Keratinocyte (primary cell): Measurements from ENCODE around the gene OFD1. TPM values are rescaled to one million over a fixed set of nuclear protein-coding genes. Genes with fewer than 3 reads are reported as not detected.
A peak's percentile ranks its signal among the peaks of the same experiment; 100 is the strongest.

Source experiments
- DNase-seq: peaks from one replicate; pipeline ENCODE4 v3.0.0-alpha.2; 2011; ENCODE audit warnings: low read depth, missing footprints, low spot score
- FAIRE-seq: peaks from 2 replicates; lab custom pipeline; 2011; peaks lifted over from hg19 to GRCh38; lab: Jason Lieb, UNC
- H2AFZ ChIP-seq: 2 replicates; pipeline ENCODE4 v1.6.0; 2012; ENCODE audit warnings: low read length, control low read depth, inconsistent platforms; ENCODE audit not compliant: control insufficient read depth
- H3K27ac ChIP-seq: 2 replicates; pipeline ENCODE4 v1.5.1; 2011; ENCODE audit warnings: low read length; ENCODE audit not compliant: control insufficient read depth, insufficient read depth
- H3K27me3 ChIP-seq: 3 replicates; pipeline ENCODE4 v1.6.0; 2011; ENCODE audit warnings: low read length; ENCODE audit not compliant: control insufficient read depth, insufficient read depth; ENCODE audit errors: extremely low read depth
- H3K36me3 ChIP-seq, 2 experiments: 2 replicates in 1 of 2; 3 replicates in 1 of 2; pipeline ENCODE4 v1.5.1; 2011; ENCODE audit warnings: low read length in 2 of 2, mild to moderate bottlenecking in 1 of 2; ENCODE audit not compliant: control insufficient read depth in 2 of 2, insufficient read depth in 2 of 2; ENCODE audit errors: extremely low read depth in 1 of 2
- H3K4me1 ChIP-seq: 3 replicates; pipeline ENCODE4 v1.5.1; 2011; ENCODE audit warnings: low read length; ENCODE audit not compliant: control insufficient read depth, insufficient read depth; ENCODE audit errors: extremely low read depth
- H3K4me2 ChIP-seq: 3 replicates; pipeline ENCODE4 v1.6.0; 2011; ENCODE audit warnings: low read depth, low read length; ENCODE audit not compliant: control insufficient read depth, insufficient read depth; ENCODE audit errors: extremely low read depth
- H3K4me3 ChIP-seq, 3 experiments: fragments of 200-600 bp in 1 of 3; sonication (generic) in 1 of 3; 2 replicates in 2 of 3; 3 replicates in 1 of 3; pipeline ENCODE4 v1.5.1; 2011 to 2016; ENCODE audit warnings: low read length in 3 of 3, mild to moderate bottlenecking in 3 of 3, control low read depth in 2 of 3, inconsistent platforms in 1 of 3, low read depth in 1 of 3, mixed read lengths in 1 of 3, mixed run types in 1 of 3, moderate library complexity in 1 of 3; ENCODE audit not compliant: control insufficient read depth in 2 of 3, insufficient read depth in 2 of 3; ENCODE audit errors: extremely low read depth in 1 of 3
- H3K79me2 ChIP-seq: 2 replicates; pipeline ENCODE4 v1.6.0; 2012; ENCODE audit warnings: low read length; ENCODE audit not compliant: control insufficient read depth, insufficient read depth
- H3K9ac ChIP-seq: 3 replicates; pipeline ENCODE4 v1.6.0; 2011; ENCODE audit warnings: low read length; ENCODE audit not compliant: control insufficient read depth, insufficient read depth; ENCODE audit errors: extremely low read depth
- H3K9me1 ChIP-seq: 3 replicates; pipeline ENCODE4 v1.6.0; 2011; ENCODE audit warnings: low read length; ENCODE audit not compliant: control insufficient read depth, insufficient read depth; ENCODE audit errors: extremely low read depth
- H3K9me3 ChIP-seq: 2 replicates; pipeline ENCODE4 v1.5.1; 2012; ENCODE audit warnings: low read depth, low read length; ENCODE audit not compliant: control insufficient read depth
- H4K20me1 ChIP-seq: 3 replicates; pipeline ENCODE4 v1.6.0; 2011; ENCODE audit warnings: low read length; ENCODE audit not compliant: control insufficient read depth, insufficient read depth; ENCODE audit errors: extremely low read depth
- CTCF ChIP-seq, 3 experiments: IDR thresholded peaks in 1 of 3; conservative IDR thresholded peaks in 1 of 3; optimal IDR thresholded peaks in 1 of 3; 2 replicates in 2 of 3; 3 replicates in 1 of 3; pipeline versions ENCODE3 to v1.5.1; 2011; ENCODE audit warnings: low read length in 3 of 3, mild to moderate bottlenecking in 3 of 3, moderate library complexity in 2 of 3, control low read depth in 1 of 3, inconsistent platforms in 1 of 3; ENCODE audit not compliant: insufficient read depth in 2 of 3; ENCODE audit errors: extremely low read depth in 1 of 3
- EZH2 ChIP-seq: IDR thresholded peaks from one replicate; pipeline ENCODE4 v1.6.1; 2012; ENCODE audit warnings: inconsistent platforms, mild to moderate bottlenecking, low read length, moderate library complexity
- dilution Hi-C: fragments of 300-500 bp; cut with MboI; formaldehyde crosslinking; loops from one replicate; pipeline ENCODE4 v1.7.0; 2020; ENCODE audit warnings: low sequenced_read_pairs; ENCODE audit not compliant: extremely low pct_ligation_motif_present
- polyA plus RNA-seq, 5 experiments: library from polyadenylated mRNA; depleted of rRNA in 3 of 5; stranded (reverse) in 3 of 5; stranded (forward) in 1 of 5; unstranded in 1 of 5; fragments of >200 nt; gene quantifications; 1 replicate in 1 of 5; 2 replicates in 3 of 5; 3 replicates in 1 of 5; pipeline versions ENCODE4 v1.2.1 to v1.2.3, GENCODE V29; 2011 to 2012; ENCODE audit warnings: missing spikeins in 2 of 5, low read depth in 1 of 5, low replicate concordance in 1 of 5

The OFD1 gene
- polyA plus RNA-seq, 1 donor (not counting 4 experiments of a cell fraction or from before 2014, with no cell fraction given): 18.3 TPM

- peak within 1 kb of the TSS; percentile 72 to 89 (median 77) for H3K4me3 ChIP-seq
- dilution Hi-C loops: no loop called here
- DNase-seq: no peak
Measured at GRCh38 chrX:13688958-13689740, 45.4 kb upstream of the OFD1 start, which contains the start of gene RAB9A. TSS of gene RAB9A (plus strand) at chrX:13689128. CDS start at chrX:13708747, 19,619 bp downstream.

GRCh38 chrX:13689741-13690211, 44.8 kb upstream of the OFD1 start:
- no peak for FAIRE-seq
- H3K9me3 ChIP-seq: no peaks in the 10 kb centered on the region
- peaks cover 45% of the 10 kb centered on the region for H3K4me1 ChIP-seq
- no peaks in the 10 kb centered on the region for H4K20me1 ChIP-seq
- no peaks in the 10 kb centered on the region for H3K9me1 ChIP-seq
- TF ChIP-seq EZH2: no peak
- no peak for TF ChIP-seq CTCF (optimal IDR thresholded peaks at IDR 0.05 in 1 of 3, IDR thresholded peaks at IDR 0.05 in 1 of 3, conservative IDR thresholded peaks at IDR 0.05 in 1 of 3; ENCODE audit: extremely low read depth in 1 of 3, insufficient read depth in 2 of 3, low read length in 3 of 3)
- dilution Hi-C loops: no loop called here
- peaks cover 31% of the 10 kb centered on the region for H3K79me2 ChIP-seq
- peak overlapping the region; percentile 97 for H3K27ac ChIP-seq
- peak overlapping the region; percentile 79 for H3K4me2 ChIP-seq
- DNase-seq: no peak
- peaks cover 0 to 2% of the 10 kb centered on the region in 2 experiments for H3K36me3 ChIP-seq
- H3K4me3 ChIP-seq: peak overlapping the region; percentile 72 to 89 (median 77)
- H2AFZ ChIP-seq: peak overlapping the region; percentile 82
- H3K27me3 ChIP-seq: no peaks in the 10 kb centered on the region
- peak overlapping the region; percentile 98 for H3K9ac ChIP-seq

More at GRCh38 chrX:13688958-13689740, 45.4 kb upstream of the OFD1 start, which contains the start of gene RAB9A:
- Histone ChIP-seq H3K9ac (peak within 1 kb of the TSS; percentile 98), H3K79me2 (peaks cover 25% of the 10 kb centered on the region), H3K4me1 (peaks cover 41% of the 10 kb centered on the region), H3K9me1 (no peaks in the 10 kb centered on the region), H4K20me1 (no peaks in the 10 kb centered on the region), H3K27ac (peak within 1 kb of the TSS; percentile 97), H3K27me3 (no peaks in the 10 kb centered on the region), H2AFZ (peak within 1 kb of the TSS; percentile 82), H3K36me3 (no peaks in the 10 kb centered on the region), H3K9me3 (no peaks in the 10 kb centered on the region), H3K4me2 (peak within 1 kb of the TSS; percentile 86)
- TF ChIP-seq CTCF (optimal IDR thresholded peaks at IDR 0.05 in 1 of 3, IDR thresholded peaks at IDR 0.05 in 1 of 3, conservative IDR thresholded peaks at IDR 0.05 in 1 of 3; ENCODE audit: extremely low read depth in 1 of 3, insufficient read depth in 2 of 3, low read length in 3 of 3): no peak
- TF ChIP-seq EZH2: no peak
- FAIRE-seq: no peak
